A673 (cell line): Measurements from ENCODE around the gene YWHAQ.

Experiments used
- EZH2 ChIP-seq: fragments of 200-600 bp; sonication (generic); IDR thresholded peaks from 2 replicates; pipeline ENCODE4 v1.6.1; 2017; ENCODE audit warnings: borderline replicate concordance, low read depth, mild to moderate bottlenecking, mixed read lengths, antibody characterized with exemption, low read length; ENCODE audit not compliant: poor library complexity, severe bottlenecking
- TF ChIP-seq, protein P1 (sequence below): fragments of 300-800, 200-600 bp; sonication (generic); conservative IDR thresholded peaks from 2 replicates; pipeline ENCODE4 v1.5.1; 2017; ENCODE audit warnings: low read depth, mild to moderate bottlenecking, antibody characterized with exemption, low read length, moderate library complexity, mixed read lengths

DNA sequence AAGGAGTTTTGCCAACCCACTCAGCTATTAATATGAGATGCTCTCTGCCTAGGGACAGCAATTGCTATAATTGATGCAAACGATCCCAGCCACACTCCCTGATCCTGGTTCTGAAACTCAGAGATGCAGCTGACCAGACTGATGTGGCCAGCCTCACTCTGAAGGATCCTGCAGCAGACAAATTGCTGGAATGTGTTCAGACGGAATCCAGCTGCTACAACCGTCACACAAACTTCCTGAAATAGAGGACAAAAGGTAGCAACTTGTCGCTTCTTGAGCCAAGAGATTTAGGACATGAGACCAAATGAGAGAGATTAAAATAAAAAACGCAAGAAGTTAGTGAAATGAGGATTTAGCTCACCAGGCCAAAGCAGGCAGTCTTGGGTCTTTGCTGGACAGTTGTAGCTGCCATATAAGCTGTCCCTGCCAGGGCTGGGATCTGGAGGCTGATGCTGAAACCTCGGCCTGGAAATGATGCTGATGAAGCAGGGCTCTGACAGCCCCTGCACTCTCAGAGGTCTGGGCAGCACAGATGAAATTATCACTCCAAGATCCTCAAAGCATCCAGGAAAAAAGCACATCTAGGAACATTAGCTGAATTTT is 8.3 kb upstream of the YWHAQ start:
- TF ChIP-seq, protein P1, sequence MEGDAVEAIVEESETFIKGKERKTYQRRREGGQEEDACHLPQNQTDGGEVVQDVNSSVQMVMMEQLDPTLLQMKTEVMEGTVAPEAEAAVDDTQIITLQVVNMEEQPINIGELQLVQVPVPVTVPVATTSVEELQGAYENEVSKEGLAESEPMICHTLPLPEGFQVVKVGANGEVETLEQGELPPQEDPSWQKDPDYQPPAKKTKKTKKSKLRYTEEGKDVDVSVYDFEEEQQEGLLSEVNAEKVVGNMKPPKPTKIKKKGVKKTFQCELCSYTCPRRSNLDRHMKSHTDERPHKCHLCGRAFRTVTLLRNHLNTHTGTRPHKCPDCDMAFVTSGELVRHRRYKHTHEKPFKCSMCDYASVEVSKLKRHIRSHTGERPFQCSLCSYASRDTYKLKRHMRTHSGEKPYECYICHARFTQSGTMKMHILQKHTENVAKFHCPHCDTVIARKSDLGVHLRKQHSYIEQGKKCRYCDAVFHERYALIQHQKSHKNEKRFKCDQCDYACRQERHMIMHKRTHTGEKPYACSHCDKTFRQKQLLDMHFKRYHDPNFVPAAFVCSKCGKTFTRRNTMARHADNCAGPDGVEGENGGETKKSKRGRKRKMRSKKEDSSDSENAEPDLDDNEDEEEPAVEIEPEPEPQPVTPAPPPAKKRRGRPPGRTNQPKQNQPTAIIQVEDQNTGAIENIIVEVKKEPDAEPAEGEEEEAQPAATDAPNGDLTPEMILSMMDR = no peak
- TF ChIP-seq EZH2 = no peak
